Activated T-helper 2 cell treated with anti-CD3 and anti-CD28 coated beads, Interferon-gamma antibody, Interleukin-2, Interleukin-4, amounts not matched to agents 10 μg/mL and 5 μg/mL and 100 μg/mL, durations not matched to agents 14 hours and 24 hours and 36 hours (primary cell): ENCODE data around the gene MCIDAS. TPM values are rescaled to one million over a fixed set of nuclear protein-coding genes. Genes with fewer than 3 reads are reported as not detected.

Experiments
- DNase-seq: peaks from one replicate; pipeline ENCODE4 v3.0.0; 2021; ENCODE audit warnings: low spot score
- H3K27ac Mint-ChIP-seq: one replicate; pipeline ENCODE4 v1.8.0; 2021; ENCODE audit warnings: mixed read lengths
- H3K27me3 Mint-ChIP-seq: one replicate; pipeline ENCODE4 v1.8.0; 2021; ENCODE audit warnings: low read depth, mixed read lengths
- H3K36me3 Mint-ChIP-seq: one replicate; pipeline ENCODE4 v1.8.0; 2021; ENCODE audit warnings: low read depth, mixed read lengths
- H3K4me1 Mint-ChIP-seq: one replicate; pipeline ENCODE4 v1.8.0; 2021; ENCODE audit warnings: low read depth, mixed read lengths
- H3K4me3 Mint-ChIP-seq: one replicate; pipeline ENCODE4 v1.8.0; 2021; ENCODE audit warnings: low read depth, mild to moderate bottlenecking, moderate library complexity, mixed read lengths
- H3K9me3 Mint-ChIP-seq: one replicate; pipeline ENCODE4 v1.8.0; 2021; ENCODE audit warnings: mixed read lengths
- intact Hi-C: fragments of 100-400 bp; cut with micrococcal nuclease; formaldehyde crosslinking; loops from one replicate; pipeline ENCODE4 v1.15.1; 2023
- total RNA-seq: library from RNA; stranded (reverse); gene quantifications from 2 replicates; pipeline ENCODE4 v1.2.3, GENCODE V29; 2022

Gene MCIDAS
- not detected in 2 replicates for total RNA-seq

GRCh38 chr5:55226934-55227663 lies at the start of gene MCIDAS:
Gene MCIDAS, minus strand, starts transcription at chr5:55227315. Its CDS starts 177 bp downstream, at chr5:55227138.
- intact Hi-C loops, result loop anchor here (1.0 to 10.0 kb wide), 3 partner anchors 55 to 465 kb away; no protein-coding TSS in a partner anchor
- peak within 1 kb of the TSS; percentile 38 for H3K27ac Mint-ChIP-seq
- H3K4me1 Mint-ChIP-seq, result peaks cover 35% of the 10 kb centered on the region
- peaks cover 88% of the 10 kb centered on the region for H3K27me3 Mint-ChIP-seq
- H3K9me3 Mint-ChIP-seq, result no peaks in the 10 kb centered on the region
- no peaks in the 10 kb centered on the region for H3K36me3 Mint-ChIP-seq
- peak; percentile 43 for DNase-seq
- peak within 1 kb of the TSS; percentile 69 for H3K4me3 Mint-ChIP-seq

DNA sequence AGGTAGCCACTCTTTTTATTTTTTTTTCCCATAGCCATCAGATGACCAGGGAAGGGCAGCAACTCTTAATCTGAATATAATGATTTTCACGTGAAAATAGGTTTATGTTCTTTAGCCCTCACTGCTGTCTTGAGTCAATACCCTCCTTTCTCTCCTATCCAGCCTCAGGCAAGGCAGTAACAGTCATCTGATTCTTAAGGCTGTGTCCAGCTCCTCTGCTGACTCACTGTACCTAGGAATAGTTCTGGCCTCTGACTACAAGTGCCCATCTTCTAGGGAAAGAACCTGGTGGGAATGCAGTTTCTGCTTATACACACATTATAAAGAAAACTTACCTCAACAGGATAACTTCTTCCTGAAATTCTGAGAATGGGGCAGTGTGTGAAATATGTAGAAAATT lies 49.7 kb upstream of the MCIDAS start:
- Mint-ChIP-seq H3K4me3 (no peak overlapping the region), H3K27me3 (no peaks in the 10 kb centered on the region), H3K9me3 (no peaks in the 10 kb centered on the region), H3K4me1 (peaks cover 2% of the 10 kb centered on the region), H3K36me3 (peaks cover 62% of the 10 kb centered on the region), H3K27ac (no peak overlapping the region)
- DNase-seq, result no peak
- intact Hi-C loops, result no loop called here

- no peak for DNase-seq
- H3K27me3 Mint-ChIP-seq, result no peaks in the 10 kb centered on the region
- no peak overlapping the region for H3K4me3 Mint-ChIP-seq
- intact Hi-C loops, result no loop called here
- peaks cover 53% of the 10 kb centered on the region for H3K36me3 Mint-ChIP-seq
- H3K27ac Mint-ChIP-seq, result no peak overlapping the region
- H3K9me3 Mint-ChIP-seq, result no peaks in the 10 kb centered on the region
- H3K4me1 Mint-ChIP-seq, result no peaks in the 10 kb centered on the region
Measured at GRCh38 chr5:55258339-55258738, 31.2 kb upstream of the MCIDAS start.

DNA sequence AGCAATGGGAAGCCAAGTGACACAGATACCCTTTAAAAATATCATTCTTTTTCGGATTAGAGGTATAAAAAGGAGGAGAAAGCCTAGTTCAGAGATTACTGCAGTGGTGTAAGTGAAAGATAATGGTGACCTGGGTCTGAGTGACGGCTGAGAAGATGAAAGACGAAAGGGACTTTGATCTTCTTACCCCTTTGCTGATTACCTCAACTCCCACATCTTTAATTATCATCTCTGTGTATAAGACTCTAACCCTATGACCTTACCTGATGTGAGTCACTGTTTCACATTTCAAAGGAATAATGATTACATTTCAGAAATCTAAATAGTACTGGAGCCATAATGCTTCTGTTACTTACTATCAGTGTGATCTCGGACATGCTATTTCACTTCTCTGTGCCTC lies 27.7 kb upstream of the MCIDAS start:
- intact Hi-C loops, result no loop called here
- peaks cover 33% of the 10 kb centered on the region for H3K36me3 Mint-ChIP-seq
- H3K9me3 Mint-ChIP-seq, result no peaks in the 10 kb centered on the region
- DNase-seq, result no peak
- no peak overlapping the region for H3K27ac Mint-ChIP-seq
- H3K4me1 Mint-ChIP-seq, result no peaks in the 10 kb centered on the region
- H3K4me3 Mint-ChIP-seq, result no peak overlapping the region
- H3K27me3 Mint-ChIP-seq, result no peaks in the 10 kb centered on the region

DNA sequence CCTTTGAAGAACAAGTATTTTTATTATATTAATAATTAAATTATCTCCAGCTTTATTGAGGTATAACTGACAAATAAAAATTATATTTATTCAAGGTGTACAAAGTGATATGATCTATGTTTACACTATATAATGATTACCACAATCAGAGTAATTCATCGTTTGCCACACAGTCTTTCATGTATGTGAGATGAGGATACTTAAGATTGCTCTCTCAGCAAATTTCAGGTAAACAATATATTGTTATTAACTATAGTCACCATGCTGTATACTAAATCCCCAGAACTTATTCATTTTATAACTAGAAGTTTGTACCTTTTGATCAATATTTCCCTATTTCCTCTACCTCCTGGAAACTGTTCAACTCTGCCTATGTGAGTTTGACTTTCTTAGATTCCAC lies 22.9 kb upstream of the MCIDAS start:
- no peak overlapping the region for H3K4me3 Mint-ChIP-seq
- peaks cover 9% of the 10 kb centered on the region for H3K36me3 Mint-ChIP-seq
- H3K4me1 Mint-ChIP-seq, result no peaks in the 10 kb centered on the region
- DNase-seq, result no peak
- H3K27ac Mint-ChIP-seq, result no peak overlapping the region
- intact Hi-C loops, result no loop called here
- peaks cover 18% of the 10 kb centered on the region for H3K9me3 Mint-ChIP-seq
- H3K27me3 Mint-ChIP-seq, result peaks cover 27% of the 10 kb centered on the region

GRCh38 chr5:55241746-55242145 lies 14.6 kb upstream of the MCIDAS start:
- Mint-ChIP-seq H3K36me3 (no peaks in the 10 kb centered on the region), H3K4me1 (no peaks in the 10 kb centered on the region)
- intact Hi-C loops, result no loop called here

DNA sequence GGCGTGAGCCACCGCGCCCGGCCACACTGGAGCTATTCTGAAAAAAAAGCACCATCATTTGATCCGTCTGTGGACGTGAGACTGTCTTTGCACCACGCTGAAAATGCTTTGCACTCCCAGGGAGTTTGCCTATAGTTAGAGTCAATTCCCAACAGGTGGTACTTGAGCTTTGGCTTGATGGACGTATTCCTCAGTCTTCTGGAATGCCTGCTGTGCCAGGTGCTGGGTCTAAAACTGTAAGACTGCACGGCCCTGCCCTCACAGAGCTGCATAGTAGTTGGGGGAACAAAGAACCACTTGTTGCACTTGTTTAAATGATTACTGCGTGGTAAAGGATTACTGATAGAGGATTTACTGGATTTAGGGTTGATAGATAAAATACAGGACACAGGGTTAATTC lies 9.7 kb upstream of the MCIDAS start:
- Mint-ChIP-seq H3K4me1 (peaks cover 15% of the 10 kb centered on the region), H3K27ac (no peak overlapping the region), H3K27me3 (peaks cover 65% of the 10 kb centered on the region), H3K4me3 (no peak overlapping the region), H3K36me3 (peaks cover 3% of the 10 kb centered on the region), H3K9me3 (no peaks in the 10 kb centered on the region)
- DNase-seq, result no peak
- intact Hi-C loops, result no loop called here

More at GRCh38 chr5:55241746-55242145, 14.6 kb upstream of the MCIDAS start:
- peaks cover 62% of the 10 kb centered on the region for H3K27me3 Mint-ChIP-seq
- no peak overlapping the region for H3K27ac Mint-ChIP-seq
- H3K9me3 Mint-ChIP-seq, result no peaks in the 10 kb centered on the region
- DNase-seq, result no peak
- no peak overlapping the region for H3K4me3 Mint-ChIP-seq

DNA sequence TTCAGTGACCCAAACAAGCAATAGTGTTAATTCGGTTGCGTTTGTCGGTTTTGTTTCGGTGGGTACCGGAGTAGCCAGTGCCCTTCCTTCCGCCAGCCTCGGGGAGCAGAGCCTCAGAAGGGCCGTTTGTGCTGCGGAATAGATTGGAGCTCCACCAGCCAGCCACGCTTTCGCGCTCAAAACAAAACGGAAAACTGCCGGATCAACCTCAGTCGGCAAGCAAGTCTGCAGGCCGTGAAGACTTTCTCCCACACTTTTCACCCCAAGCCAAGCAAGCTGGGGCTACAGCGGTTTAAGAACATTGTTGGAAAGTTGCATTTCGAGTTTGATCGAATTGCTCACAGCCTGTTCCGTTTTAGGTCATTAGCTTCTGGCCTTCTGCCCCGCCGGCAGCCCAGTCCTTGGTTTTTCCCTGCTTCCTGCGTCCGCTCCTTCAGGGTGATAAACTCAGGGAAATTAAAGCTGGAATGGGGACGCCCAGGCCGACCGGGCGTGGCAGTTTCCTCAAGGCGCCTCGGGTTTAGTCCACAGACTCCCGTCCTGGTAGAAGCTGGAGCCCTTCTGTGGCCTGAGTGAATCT lies 7.1 kb upstream of the MCIDAS start:
- Mint-ChIP-seq H3K36me3 (peaks cover 3% of the 10 kb centered on the region), H3K27ac (peak overlapping the region; percentile 17), H3K27me3 (peaks cover 76% of the 10 kb centered on the region), H3K4me1 (peaks cover 27% of the 10 kb centered on the region), H3K9me3 (no peaks in the 10 kb centered on the region), H3K4me3 (peak overlapping the region; percentile 81)
- intact Hi-C loops, result loop anchor here (5.0 kb wide), 2 partner anchors 73 to 922 kb away; partner anchors contain the start of genes ARL15, DHX29 and MTREX
- DNase-seq, result no peak

GRCh38 chr5:55232985-55233928 lies 6.1 kb upstream of the MCIDAS start, which contains the start of gene CCNO:
Gene CCNO, minus strand, starts transcription at chr5:55233608. Its CDS starts 85 bp downstream, at chr5:55233523.
- Mint-ChIP-seq H3K4me1 (peaks cover 27% of the 10 kb centered on the region), H3K36me3 (peaks cover 3% of the 10 kb centered on the region), H3K4me3 (peak within 1 kb of the TSS; percentile 82), H3K9me3 (no peaks in the 10 kb centered on the region), H3K27me3 (peaks cover 79% of the 10 kb centered on the region), H3K27ac (peak within 1 kb of the TSS; percentile 17)
- peak; percentile 64 for DNase-seq
- intact Hi-C loops, result loop anchor here (5.0 kb wide), 2 partner anchors 74 to 921 kb away; partner anchors contain the start of genes ARL15, DHX29 and MTREX

DNA sequence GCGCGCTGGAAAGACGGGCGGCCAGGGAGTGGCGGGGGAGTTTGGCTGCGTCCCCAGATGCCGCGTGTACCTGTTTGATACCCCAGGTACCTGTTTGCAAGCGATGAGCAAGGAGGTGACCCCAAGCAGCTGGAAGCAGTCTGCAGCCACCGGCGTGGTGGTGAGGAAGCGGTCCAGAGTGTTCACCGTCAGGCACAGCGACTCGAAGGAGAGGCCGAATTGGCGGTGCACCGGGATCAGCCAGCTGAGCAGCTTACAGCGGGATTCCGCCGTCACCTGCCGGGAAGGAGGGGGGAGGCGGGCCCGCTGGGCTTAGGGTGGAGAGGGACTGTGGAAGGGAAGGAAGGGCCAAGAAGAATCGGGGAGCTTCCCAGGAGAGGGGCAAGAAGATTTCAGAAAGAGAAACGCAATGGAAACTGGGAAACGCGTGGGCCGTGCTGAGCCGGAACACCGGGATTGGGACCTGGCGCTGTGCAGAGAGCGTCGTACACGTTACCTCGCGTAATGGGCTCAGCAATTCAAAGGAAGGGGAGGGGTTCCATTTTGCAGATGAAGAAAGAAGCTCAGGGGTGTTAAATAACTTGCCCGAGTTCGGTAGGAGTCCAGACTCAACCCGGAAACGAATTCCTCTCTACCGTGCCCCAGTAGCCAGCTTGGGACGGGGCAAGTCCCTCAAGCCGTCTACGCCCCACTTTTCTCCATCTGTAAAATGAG lies 5.3 kb upstream of the MCIDAS start:
- DNase-seq, result peak; percentile 18
- peak overlapping the region; percentile 82 for H3K4me3 Mint-ChIP-seq

DNA sequence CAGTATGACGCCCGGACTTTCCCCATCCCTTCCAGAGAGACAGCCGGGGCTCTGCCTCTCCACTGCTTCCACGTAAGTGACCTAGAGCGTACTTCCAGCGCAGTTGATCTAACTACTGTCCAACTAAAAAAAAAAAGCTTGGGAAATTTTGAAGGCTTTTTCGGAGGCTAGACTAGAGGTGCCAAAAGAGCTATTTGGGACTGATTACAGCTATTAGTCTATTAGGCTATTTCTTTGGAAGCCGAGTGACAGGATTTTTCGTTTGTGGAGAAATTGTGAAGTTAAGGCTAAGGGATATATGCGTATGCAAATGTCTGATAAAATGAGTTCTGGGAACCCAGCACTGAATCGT lies 4.8 kb upstream of the MCIDAS start:
- Mint-ChIP-seq H3K27ac (peak overlapping the region; percentile 33), H3K9me3 (no peaks in the 10 kb centered on the region), H3K27me3 (peaks cover 80% of the 10 kb centered on the region), H3K4me3 (peak overlapping the region; percentile 82), H3K4me1 (peaks cover 34% of the 10 kb centered on the region), H3K36me3 (peaks cover 3% of the 10 kb centered on the region)
- intact Hi-C loops, result loop anchor here (1.0 to 5.0 kb wide), 3 partner anchors 9 to 920 kb away; partner anchors contain the start of genes ARL15, DHX29 and MTREX
- DNase-seq, result no peak

More for the DNA sequence above, 5.3 kb upstream of the MCIDAS start:
- H3K9me3 Mint-ChIP-seq, result no peaks in the 10 kb centered on the region
- peak overlapping the region; percentile 33 for H3K27ac Mint-ChIP-seq
- H3K36me3 Mint-ChIP-seq, result peaks cover 3% of the 10 kb centered on the region
- H3K4me1 Mint-ChIP-seq, result peaks cover 34% of the 10 kb centered on the region
- intact Hi-C loops, result loop anchor here (5.0 kb wide), 2 partner anchors 75 to 920 kb away; partner anchors contain the start of genes ARL15, DHX29 and MTREX
- H3K27me3 Mint-ChIP-seq, result peaks cover 82% of the 10 kb centered on the region
